HG02885 (cell line): Measurements from ENCODE around the gene GHR.
A peak's percentile ranks its signal among the peaks of the same experiment; 100 is the strongest.

Source experiments
- ATAC-seq: cut with Tn5 transposase; IDR thresholded peaks from one replicate; pipeline ENCODE4 v1.9.1; 2021; ENCODE audit warnings: mild to moderate bottlenecking; ENCODE audit not compliant: unreplicated experiment, poor library complexity

The GHR gene

GRCh38 chr5:42461033-42461432 lies 37.8 kb downstream of the GHR start:
- no peak for ATAC-seq

- no peak for ATAC-seq
Observed at GRCh38 chr5:42461507-42461906, 38.3 kb downstream of the GHR start.

GRCh38 chr5:42462083-42462482 lies 38.8 kb downstream of the GHR start:
- no peak for ATAC-seq

- ATAC-seq = no peak
Observed at GRCh38 chr5:42467572-42467971, 44.3 kb downstream of the GHR start.

GRCh38 chr5:42467981-42468524 lies 44.8 kb downstream of the GHR start:
- ATAC-seq = no peak

GRCh38 chr5:42483472-42484154 lies 60.4 kb downstream of the GHR start:
- peak; percentile 64 for ATAC-seq

GRCh38 chr5:42487077-42487476 lies 63.8 kb downstream of the GHR start:
- no peak for ATAC-seq

- ATAC-seq = no peak
Observed at GRCh38 chr5:42487821-42488220, 64.6 kb downstream of the GHR start.

- ATAC-seq = no peak
Observed at GRCh38 chr5:42490831-42491230, 67.6 kb downstream of the GHR start.

- ATAC-seq = no peak
Observed at GRCh38 chr5:42491699-42492098, 68.5 kb downstream of the GHR start.

GRCh38 chr5:42492974-42493373 lies 69.7 kb downstream of the GHR start:
- ATAC-seq = no peak

- ATAC-seq = no peak
Observed at GRCh38 chr5:42494414-42494813, 71.2 kb downstream of the GHR start.

GRCh38 chr5:42495914-42496313 lies 72.7 kb downstream of the GHR start:
- no peak for ATAC-seq

- no peak for ATAC-seq
Observed at GRCh38 chr5:42496397-42497156, 73.3 kb downstream of the GHR start.

GRCh38 chr5:42498000-42498399 lies 74.8 kb downstream of the GHR start:
- ATAC-seq = no peak

- no peak for ATAC-seq
Observed at GRCh38 chr5:42499016-42499415, 75.8 kb downstream of the GHR start.

- ATAC-seq = no peak
Observed at GRCh38 chr5:42500003-42500599, 76.9 kb downstream of the GHR start.

- ATAC-seq = no peak
Observed at GRCh38 chr5:42502613-42503470, 79.6 kb downstream of the GHR start.

- ATAC-seq = no peak
Observed at GRCh38 chr5:42506662-42507061, 83.4 kb downstream of the GHR start.

- no peak for ATAC-seq
Observed at GRCh38 chr5:42507451-42508097, 84.3 kb downstream of the GHR start.
